HG03045 (cell line): ENCODE results near the gene ARHGEF7.

Experiments
- ATAC-seq: cut with Tn5 transposase; IDR thresholded peaks from one replicate; pipeline ENCODE4 v1.9.1; 2021; ENCODE audit warnings: mild to moderate bottlenecking, moderate library complexity; ENCODE audit not compliant: unreplicated experiment

ARHGEF7 gene

DNA sequence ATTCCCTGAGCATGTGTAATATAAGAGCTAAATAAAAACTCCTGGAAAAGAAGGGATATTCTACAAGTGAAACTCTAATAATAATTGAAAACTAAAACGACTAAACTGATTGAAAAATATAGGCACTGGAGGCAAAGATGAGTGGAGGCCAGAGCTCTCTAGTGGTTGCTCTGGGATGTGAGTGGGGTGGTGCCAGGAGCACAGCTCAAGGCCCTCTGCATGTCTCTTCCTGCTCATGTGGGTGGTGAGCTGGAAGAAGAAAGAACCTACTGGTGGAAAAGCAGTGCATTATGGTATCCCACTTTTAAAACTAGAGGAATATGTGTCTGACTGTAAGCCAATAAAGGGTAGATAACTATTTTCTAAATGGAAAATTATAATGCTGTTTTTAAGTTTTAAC, 15.8 kb upstream of the ARHGEF7 start:
- no peak for ATAC-seq

DNA sequence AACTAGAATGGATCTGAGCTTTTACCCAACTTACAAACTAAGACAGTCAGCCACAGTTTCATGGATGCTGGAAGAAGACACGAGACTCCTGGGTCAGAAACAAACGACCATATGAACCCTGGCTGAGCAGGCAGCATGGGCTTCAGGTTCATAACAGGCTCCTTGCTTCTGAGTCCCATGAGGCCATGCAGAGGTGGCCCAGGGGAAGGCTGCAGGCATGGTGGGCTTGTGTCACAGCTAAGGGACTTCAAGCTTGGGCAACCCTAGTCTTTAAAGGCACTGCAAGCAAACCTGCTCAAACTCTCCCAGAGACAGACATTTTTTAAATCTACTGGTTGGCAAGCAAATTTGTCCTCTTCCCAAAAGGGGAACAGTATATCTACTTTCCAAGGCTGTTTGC, 5.1 kb upstream of the ARHGEF7 start:
- no peak for ATAC-seq

DNA sequence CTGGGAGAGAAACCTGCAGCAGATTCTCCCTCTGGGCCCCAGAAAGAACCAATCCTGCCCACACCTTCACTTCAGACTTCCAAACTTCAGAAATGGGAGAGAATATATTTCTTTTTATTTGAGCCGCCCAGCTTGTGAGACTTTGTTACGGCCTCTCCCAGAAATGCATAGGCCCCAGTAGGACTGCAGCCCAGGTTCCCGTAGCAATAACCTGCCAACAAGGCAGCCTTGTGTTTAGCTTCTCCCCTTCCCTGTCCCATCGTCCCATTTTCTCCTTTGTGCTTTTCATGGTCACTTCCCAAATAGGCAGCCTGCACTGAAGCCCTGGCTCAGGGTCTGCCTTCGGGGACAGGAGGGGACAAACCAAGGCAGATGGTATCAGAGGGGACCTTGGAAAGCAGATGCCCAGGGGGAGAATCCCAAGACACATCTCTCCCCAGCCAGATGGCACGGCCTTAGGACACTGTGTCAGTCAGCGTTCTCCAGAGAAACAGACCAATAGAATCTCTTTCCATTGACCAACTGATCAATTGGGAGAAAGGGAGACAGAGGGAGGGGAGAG, 3.7 kb upstream of the ARHGEF7 start:
- no peak for ATAC-seq

DNA sequence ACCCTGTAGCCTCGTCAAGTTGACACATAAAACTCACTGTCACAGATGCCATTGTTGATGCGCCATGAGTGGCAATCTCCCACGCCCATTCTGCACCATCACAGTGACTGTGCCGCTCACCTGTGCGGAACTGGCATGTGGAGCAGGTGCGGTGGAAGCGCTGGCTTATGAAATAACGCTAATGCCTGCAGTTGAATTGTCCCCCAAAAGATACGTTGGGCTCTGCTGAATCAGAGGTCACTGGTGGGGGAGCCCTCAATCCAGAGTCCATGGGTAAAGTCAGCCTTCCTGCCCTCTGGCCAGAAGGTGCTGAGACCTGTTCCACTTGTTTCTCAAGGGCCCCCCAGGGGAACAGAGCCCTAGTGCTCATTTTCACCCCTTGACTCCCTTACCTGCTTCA, 2.9 kb upstream of the ARHGEF7 start:
- no peak for ATAC-seq

DNA sequence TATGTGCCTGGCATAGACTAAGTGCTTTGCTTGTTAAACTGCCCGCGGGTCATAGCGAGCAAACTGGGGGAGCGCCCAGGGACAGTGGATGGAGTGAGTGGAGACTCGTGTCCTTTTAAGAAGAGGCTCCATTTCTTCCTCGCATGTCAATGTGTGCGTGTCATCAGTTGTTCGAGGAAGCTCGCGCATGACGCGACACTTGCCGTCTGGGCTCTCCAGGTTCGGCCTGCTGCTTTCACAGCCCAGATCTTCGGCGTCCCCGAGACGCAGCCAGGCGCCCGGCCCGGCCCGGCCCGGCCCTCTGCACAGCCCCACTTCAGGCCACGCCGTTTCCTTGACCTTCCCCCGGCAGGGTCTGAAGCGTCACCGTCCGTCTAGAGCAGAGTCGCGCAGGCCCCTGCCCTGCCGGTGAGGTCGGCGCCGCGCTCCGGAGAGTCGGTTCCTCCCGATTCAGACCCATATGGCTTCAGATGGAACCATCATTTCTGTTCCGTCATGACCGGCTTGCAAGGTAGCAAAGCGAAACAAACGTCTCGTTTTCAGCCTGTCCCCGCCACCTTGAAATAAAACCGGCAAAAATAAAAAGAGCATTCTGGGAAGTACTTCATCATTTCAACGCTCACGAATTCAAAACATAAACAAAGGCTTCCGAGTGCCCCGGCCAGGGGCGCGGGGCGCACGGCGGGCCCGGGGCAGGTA, 599 bp upstream of the ARHGEF7 start:
- no peak for ATAC-seq

DNA sequence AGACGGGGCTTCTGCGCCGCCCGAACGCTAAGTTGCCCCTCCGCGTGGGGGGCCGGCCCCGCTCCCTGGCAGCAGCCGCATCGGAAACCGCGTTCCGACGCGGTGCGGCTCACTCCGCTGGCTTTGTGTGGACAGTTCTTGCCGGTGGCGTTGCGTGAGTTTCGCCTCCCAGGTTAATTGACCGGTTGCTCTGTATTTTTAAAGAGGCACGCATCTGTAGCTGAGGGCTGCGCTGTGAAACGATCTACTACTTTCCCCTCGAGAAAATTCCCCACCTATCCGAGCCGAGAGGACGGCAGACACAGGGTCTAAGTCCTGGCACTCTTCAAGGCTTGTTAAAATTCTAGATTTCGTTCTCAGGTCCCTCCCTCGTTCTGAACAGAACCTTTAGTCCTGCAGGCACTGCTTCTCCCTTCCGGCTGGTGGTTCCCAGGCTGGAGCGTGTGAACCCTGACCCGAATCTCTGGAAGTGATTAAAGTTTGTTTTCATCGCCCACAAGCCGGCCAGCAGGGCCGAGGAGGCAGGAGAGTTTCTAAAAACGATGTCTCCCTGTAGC, 933 bp downstream of the ARHGEF7 start:
- ATAC-seq, result no peak

DNA sequence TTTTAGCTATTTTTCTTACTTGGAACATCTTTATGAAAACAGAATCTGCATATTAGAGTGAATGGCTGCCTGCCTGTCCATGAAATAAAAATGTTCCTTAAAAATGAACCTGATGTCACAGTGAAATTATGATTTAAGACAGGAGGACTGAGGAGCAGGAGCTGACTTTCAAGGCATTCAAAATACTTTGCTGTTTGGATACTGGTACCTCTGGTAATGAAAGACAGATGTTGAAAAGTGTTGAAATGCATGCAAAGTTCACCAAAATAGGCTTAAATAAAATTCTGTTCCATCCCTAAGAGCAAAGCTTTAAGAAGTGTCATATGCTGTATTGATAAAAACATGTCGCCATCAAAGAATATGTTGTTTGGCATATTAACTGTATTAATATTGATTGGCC, 1.7 kb downstream of the ARHGEF7 start:
- ATAC-seq, result no peak

DNA sequence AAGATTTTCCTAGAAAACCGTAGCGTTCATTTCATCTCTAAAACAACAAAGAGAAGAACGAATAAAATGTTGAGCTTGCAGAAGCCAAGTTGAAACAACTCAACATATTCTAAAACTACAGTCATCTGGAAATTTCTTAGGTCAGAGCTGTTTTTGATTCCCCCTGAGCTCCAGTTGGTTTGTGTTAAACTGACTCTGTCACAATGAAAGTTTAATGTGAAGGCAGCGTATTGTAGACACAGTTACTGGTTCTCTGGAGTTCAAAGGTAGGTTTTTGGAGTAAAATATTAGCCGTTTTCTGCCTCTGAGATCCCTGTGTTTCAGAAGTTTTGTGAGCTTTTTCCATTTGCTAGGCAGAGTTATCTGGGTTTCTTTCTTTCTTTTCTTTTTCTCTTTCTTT, 2.2 kb downstream of the ARHGEF7 start:
- ATAC-seq, result no peak

DNA sequence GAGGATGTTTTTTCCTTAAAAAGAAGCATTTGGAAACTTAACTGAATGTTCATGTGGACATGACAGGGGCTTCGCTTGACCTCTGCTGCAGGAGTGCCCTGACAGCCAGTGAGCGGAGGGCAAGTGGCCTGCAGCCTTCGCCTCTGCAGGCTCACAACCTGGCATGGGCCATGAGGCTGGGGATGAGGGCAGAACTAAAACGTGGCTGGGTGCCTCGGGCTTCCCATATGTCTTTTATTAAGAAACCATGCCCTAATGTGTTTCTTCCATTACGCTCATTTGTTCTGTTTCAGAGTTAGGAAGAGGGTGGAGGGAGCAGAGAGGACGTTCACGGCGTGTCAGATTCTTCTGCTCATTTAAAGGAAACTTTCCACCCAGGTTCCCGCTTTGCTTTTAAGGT, 2.9 kb downstream of the ARHGEF7 start:
- no peak for ATAC-seq

DNA sequence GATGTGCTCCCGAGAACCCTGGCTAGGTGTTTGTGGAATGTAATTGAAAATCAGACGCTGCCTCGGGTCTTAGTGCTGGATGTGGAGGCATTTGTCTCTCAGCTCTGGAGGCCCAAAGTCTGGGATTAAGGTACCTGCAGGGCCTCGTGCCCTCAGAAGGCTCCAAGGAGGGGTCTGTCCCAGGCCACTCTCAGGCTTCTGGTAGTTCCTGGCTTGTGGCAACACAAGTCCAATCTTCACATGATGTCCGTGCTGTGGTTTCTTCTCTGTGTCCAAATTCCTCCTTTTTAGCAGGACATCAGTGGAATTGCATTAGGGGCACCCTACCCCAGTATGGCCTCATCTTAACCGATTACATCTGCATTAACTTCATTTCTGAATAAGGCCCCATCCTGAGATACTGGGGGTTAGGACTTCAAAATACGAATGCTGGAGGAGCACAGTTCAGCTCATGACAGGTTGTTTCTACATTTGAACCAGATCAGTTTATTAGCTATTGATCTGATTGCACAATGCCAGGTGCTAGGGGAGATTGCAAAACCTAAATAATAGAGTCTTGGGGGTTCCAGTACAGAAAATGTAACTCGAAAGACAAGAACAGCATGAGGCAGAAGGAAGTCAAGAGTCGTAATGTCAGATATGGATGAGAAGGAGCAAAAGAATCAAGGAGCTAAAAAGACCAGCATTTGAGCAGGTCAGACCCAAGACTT, 3.9 kb downstream of the ARHGEF7 start:
- ATAC-seq, result no peak

DNA sequence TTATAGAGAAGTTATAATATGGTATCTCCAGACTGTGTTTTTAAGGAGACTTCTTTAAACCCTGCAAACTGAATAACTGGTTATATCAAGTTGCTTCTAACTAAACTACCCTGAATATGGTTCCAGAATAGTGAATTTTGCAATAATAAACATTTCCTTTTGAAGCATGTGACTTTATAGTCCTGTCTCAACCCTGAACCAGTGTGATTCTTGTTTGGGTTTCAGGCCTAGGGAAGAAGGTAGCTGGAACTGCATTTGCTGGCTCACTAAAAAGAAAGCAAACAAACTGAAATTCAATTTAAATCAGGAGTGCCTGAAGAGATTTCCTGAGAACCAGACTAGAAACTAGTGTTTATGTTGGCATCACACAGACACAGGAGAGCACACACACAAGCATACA, 4.9 kb downstream of the ARHGEF7 start:
- ATAC-seq, result no peak

DNA sequence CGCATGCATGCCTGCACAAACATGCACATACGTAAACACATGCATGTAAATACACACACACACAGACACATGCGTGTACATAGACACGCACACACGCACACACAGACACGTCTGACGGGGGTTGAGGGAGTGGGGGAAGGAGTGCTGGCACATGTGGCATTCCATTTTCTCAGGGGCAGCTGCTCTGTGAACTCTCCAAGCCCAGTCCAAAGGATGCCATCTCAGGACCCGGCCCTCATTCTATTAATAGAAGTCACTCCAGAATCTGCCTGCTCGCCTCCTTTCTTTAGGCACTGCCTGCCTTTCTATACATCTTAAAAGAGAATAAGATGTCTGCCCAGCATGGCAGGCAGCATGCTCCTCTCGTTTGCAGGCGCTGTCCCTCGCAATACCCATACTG, 5.3 kb downstream of the ARHGEF7 start:
- no peak for ATAC-seq

DNA sequence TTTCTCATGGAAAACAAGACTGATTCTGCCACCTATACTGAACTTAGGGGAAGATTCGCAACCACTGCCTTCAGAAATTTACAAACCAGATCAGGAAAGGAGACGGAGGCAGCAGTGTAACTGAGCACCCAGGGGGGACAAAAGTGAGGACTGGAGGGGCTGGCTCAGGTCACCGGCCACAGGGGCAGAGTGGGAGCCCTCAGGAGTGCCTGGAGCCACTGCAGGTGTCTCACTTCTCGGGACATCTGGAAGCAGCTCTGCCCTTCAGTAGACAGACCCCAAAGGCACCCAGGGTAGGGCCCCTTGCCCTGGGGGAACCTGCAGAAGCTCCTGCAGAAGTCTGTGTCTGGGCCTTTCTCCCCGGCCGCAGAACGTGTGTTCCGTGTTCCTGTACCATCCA, 5.8 kb downstream of the ARHGEF7 start:
- no peak for ATAC-seq

DNA sequence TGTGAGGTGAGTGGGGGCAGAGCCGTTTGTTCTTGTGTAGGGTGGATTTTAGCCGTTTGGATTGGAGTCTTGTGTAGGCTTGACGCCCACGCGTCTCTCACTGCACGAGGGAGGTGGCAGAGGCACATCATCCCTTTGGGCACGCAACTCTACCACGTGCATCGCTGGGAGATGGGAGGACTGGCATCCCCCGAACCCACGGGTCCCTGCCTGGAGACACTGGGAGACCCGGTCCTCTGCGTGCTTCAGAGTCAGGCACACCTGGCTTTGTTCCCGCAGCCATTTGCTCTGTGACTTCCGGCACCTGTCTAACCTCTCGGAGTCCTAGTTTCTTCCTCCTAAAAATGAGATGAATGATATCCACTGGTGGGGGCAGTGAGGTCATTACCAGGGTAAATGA, 6.4 kb downstream of the ARHGEF7 start:
- ATAC-seq, result no peak

DNA sequence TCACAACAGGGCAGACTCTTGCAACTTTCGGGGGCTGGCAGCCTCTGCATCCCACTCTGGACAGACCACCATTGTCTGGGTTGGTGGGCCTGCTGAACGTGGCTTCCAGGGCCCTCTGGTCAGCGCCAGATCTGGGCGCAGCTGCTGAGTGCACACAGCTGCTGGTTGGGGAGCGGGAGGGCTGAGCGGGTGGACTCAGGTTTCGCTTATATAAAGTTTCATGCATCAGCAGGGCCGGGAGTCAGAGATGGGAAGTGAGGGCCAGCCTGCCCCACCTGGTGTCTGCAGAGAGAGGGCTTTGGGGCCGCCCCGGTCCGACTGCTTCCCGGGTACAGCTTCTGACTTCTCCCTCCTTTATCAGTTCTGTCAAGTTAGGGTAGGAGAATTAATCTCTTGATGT, 6.9 kb downstream of the ARHGEF7 start:
- ATAC-seq, result no peak

DNA sequence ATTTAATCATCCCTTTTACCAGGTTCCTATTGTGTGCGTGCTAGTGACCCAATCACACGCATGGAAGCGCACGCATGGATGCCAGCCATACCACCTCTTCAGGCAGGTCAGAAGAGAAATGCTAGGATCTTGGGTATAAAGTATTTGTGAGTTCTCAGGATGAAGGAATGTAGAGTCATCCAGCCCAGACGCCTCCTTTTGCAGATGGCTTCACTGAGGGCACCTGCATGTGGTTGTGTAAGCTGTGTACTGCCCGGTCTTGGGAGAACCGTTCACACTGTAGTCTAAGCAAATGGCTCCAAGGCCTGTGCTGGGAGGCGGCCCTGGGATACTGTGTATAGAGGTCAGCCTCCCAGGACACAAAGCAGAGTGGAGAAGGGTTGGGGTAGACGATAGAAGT, 7.5 kb downstream of the ARHGEF7 start:
- no peak for ATAC-seq

DNA sequence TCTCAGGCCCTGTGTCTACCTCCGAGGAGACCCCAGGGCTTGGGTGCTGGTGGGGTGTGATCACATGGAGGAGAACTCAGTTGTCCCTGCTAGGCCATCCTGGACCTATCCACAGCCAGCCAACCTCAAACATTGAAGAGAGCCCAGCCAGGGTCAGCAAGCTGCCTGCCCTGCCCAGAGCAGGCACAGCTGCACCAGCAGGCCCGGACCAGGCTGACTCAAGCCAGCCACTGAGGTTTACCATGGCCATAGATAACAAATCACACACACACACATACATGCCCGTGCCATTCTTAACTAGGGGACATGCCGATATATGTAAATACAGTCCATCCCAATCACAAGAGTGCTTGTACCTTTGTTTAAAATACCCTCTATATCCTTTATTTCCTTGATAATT, 8.1 kb downstream of the ARHGEF7 start:
- ATAC-seq, result no peak

DNA sequence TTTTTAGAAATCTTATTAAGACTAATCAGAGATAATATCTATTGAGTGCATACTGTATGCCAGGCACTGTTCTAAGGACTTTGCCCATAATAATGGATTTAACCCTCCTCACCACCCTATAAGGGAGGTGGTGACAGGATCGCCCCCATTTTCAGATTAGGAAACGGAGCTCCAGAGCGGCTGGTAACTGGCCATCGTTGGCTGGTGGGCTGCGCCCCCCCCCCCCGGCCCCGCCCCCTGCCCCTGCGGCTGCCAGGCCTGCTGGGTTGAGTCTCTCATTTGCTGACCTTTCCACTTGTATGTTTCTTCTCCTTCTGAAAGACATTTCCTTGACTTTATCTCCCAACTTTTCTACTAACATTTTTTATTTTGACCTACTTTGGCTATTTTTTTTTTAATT, 8.5 kb downstream of the ARHGEF7 start:
- no peak for ATAC-seq

DNA sequence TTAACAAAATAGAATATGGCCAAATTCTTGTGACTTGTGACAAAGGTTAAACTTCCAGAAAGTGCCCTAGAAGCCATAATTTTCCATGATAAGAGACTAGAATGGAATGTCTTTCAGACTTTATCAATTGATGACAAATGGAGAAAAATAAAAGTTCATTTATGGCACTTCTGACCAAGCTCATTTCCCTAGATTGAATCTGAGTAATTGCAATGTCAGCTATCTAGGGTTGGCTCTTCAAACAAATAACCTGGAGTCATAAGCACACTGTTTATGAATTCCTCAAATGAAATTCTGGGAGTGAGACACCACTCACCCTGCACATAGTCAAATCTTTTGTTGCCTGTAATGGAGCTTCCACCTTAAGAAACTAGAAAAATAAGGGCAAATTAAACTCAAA, 11.4 kb downstream of the ARHGEF7 start:
- no peak for ATAC-seq

DNA sequence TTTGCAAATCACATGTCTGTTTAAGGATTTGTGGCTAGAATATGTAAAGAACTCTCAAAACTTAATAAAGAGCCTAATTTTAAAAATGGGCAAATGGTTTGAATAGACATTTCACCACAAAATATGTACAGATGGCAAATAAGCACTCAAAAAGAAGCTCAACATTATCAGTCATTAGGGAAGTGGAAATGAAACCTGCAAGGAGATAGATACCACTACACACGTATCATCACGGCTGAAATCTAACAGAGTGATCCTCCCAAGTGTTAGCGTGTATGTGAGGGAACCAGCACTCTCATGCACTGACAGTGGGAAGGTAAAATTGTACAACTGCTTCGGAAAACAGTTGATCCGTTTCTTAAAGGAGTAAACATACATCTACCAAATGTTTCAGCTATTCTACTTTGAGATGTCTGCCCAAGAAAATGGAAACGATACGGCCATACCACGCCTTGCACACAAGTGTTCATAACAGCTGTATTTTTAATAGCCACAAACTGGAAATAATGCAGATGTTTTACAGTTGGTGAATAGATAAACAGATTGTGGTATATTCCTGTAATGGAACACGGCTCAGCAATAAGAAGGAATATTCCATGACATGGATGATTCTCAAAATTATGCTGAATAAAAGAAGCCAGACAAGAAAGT, 14.5 kb downstream of the ARHGEF7 start:
- ATAC-seq, result peak; percentile 97

DNA sequence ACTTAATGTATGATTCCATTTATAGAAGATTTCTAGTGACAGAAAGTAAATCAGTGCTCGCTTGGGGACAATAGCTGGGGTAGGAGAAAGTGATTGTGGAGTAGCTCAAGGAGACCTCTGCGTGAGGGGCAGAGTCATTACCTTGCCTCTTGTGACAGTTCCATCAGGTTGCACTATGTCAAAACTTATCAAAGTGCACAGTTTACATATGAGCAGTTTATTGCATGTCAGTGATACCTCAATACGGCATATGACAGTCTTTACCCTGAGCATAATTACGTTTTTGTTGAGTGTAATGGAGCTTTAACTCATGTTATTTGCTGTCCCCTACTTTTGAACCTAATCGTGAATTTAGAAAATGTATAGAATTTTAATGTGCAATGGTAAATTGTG, 15.0 kb downstream of the ARHGEF7 start:
- ATAC-seq, result no peak

DNA sequence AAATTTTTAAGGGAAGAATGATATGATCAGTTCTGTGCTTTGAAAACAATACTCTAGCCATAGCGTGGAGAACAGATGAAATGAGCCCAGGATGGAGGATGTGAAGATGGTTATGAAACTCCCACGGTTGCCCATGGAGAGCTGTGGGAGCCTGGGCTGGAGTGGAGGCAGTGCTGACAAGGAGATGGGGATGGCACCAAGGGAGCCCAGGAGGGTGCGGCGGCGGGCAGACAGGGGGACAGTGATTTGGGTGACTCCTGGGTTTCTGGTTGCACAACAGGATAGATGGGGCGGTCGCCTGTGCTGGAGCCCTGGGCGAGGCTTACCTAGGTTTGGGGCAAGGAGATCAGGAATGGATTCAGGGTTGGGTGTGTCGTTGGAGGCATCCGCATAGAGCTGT, 15.9 kb downstream of the ARHGEF7 start:
- ATAC-seq, result no peak
